Stimulated activated CD8-positive, alpha-beta memory T cell treated with anti-CD3 and anti-CD28 coated beads, Interleukin-7, amount 100 ng/mL, for 48 hours (primary cell): ENCODE measurements around the gene YTHDC2.

Source experiments
- DNase-seq, 2 donors: peaks; one replicate each; pipeline ENCODE4 v3.0.0-alpha.2; 2020; ENCODE audit warnings: low read depth in 1 of 2; ENCODE audit errors: extremely low read depth in 1 of 2

The YTHDC2 gene

DNA sequence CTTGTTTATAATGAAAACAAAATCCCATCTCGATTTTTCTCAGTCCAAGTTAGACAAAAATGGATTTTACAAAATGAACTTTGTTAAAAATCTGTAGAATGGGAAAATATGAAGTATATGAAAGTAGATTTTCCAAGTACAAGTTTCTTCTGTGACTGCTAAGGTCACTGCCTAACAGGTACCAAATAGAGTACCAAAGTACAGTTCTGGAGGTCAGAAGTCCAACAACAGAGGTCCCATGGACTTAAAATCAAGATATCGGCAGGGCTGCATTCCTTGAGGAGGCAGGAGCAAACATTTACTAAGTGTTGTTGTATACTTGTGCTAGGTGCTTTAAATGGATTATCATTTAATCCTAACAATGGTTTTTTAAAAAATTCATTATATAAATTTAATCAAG, 5.9 kb downstream of the YTHDC2 start:
- DNase-seq: no peak

DNA sequence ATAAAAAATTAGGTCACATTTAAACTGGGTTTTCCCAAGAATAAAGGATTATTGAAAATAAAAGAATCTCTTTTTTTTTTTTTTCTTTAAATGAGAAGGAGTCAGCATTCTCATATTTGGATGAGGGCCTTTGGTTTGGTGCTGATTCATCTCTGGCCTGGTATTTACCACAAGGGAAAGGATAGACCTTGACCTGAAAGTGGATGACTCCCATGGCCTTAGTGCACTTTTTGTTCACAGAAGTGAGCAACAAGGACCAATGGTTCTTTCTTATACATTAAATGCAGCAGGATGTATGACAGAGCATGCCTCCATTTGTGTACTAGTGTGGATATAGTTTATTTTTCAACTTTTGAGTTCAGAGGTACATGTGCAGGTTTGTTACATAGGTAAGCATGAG, 6.9 kb downstream of the YTHDC2 start:
- peak in 1 of 2 donors; percentile 35 for DNase-seq

DNA sequence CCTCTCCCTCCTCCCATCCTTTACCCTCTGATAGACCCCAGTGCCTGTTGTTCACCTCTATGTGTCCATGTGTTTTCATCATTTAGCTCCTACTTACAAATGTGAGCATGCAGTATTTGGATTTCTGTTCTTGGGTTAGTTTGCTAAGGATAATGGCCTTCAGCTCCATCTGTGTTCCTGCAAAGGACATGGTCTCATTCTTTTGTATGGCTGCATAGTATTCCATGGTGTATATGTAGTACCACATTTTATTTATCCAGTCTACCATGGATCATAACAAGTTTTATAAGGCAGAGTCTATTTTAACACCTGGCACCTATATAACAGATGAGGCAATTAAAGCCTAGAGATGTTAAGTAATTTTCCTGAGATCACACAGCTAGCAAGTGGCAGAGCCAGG, 7.4 kb downstream of the YTHDC2 start:
- no peak for DNase-seq

DNA sequence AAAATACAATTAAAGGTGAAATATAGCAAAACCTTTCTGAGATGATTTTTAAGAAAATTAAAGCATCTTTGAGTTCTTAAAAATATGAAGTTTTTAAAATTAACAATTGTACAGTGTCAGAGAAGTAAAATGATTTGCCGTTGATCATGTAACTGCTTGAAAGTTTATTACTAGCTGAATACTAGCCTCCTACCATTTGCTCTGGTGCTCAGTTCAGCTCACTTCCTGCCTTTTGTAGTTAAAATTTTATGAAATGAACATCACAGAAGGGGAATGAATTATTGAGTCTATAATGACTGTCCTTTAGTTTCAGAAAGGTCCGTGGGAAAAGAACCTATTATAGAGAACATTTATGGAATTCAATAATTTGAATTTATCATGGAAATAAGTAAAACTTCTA, 9.7 kb downstream of the YTHDC2 start:
- DNase-seq: no peak

DNA sequence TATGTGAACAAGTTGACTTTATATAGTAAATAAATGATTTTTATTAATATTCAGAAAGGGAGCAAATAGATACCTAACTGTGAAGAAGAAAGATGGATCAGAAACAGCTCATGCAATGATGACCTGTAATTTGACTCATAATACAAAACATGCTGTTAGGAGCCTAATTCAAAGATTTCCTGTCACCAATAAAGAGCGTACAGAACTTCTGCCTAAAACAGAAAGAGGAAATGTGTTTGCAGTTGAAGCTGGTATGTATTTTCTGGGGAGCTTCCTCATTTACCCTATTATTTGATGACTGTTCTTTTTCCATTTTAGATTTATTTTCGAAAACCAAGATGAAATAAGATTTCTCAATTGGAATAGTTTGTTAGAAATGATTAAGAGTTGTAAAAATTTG, 11.4 kb downstream of the YTHDC2 start:
- DNase-seq: no peak

DNA sequence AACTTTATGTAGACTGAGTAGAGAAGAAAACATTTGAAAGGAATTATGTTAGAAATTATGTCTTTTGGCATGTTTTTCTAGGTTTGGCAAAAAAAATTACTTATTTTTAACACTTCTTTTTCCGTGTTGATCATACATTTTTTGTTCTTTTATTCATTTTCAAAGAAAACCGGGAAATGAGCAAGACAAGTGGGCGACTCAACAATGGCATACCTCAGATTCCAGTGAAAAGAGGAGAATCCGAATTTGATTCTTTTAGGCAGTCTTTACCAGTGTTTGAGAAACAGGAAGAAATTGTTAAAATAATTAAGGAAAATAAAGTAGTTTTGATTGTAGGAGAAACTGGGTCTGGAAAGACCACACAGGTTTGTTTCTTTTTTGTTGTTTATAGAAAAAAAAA, 12.9 kb downstream of the YTHDC2 start:
- DNase-seq: no peak

DNA sequence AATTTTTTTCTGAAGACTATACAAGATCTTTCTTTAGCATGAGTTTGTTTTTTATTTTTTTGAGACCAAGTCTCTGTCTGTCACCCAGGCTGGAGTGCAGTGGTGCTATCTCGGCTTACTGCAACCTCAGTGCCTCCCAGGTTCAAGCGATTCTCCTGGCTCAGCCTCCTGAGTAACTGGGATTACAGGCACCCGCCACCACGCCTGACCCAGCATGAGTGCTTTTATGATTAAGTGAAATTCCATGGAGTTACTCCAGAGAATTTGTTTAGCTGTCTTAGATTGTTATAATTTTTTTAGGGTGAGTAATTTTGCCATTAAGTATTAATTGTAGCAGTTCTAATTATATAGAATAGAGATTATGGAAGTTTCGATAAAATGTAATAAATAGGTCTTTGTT, 14.3 kb downstream of the YTHDC2 start:
- no peak for DNase-seq

DNA sequence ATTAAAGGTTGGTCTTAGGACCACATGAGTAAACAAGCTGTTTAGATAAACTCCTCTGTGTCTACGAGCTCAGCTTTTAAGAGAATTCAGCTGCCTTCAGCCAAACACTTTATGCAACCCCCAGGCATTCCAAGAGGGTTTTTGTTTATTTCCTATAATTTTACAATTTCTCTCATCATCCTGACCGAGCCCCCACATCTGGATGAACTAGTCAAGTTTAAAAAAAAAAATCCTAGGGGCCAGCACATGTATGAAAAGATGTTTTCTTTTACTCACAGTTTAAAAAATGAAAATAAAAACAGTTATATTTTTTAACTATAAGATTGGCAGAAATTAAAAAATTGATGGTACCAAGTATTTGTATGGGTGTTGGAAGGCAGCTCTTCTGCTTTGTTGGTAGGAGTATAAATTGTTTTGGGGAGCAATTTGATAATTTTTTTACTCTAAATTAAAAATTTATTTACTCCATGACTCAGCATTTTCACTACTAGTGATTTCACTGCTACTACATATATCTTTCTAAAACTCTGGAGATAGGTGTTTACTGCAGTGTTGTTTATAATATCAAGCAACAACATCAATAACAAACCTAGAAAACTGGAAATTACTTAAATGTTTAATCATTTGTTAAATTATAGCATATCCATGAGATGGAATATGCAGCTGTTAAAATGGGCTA, 18.1 kb downstream of the YTHDC2 start:
- DNase-seq: no peak

DNA sequence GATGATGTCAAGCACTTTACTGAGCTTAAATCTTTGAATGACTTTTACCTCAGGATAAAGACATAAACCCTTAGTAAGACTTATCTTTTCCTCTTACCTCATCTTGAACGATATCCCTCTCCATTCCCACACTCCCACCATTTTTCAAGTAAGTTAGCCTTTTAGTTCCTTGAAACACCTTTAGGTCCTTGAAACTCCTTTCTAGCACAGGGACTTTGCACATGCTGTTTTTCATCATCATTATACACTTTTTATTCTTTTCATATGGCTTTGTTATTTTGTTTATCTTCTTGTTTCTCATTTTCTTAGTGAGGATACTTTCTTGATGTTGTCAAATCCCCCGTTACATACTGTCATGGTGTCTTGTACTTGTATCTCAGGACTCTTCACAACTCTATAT, 24.8 kb downstream of the YTHDC2 start:
- DNase-seq: no peak

DNA sequence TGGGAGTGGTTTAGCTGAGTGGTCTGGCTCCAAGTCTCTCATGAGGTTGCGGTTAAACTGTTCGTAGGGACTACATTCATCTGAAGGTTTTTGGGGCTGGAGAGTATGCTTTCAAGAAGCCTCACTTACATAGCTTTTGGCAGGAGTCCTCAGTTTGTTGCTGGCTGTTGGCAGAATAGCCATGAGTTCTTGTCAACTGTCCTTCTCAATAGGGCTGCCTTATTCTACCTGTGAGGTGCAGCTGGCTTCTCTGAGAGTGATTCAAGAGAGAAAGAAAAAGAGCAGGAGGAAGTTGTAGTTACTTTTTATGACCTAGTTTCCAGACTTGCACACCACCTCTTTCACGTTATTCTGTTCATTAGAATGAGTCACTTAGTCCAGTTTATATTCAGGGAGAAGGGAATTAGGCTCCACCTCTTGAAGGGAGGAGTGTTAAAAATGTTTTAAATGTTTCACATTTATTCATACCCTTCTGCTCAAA, 33.2 kb downstream of the YTHDC2 start:
- DNase-seq: no peak

DNA sequence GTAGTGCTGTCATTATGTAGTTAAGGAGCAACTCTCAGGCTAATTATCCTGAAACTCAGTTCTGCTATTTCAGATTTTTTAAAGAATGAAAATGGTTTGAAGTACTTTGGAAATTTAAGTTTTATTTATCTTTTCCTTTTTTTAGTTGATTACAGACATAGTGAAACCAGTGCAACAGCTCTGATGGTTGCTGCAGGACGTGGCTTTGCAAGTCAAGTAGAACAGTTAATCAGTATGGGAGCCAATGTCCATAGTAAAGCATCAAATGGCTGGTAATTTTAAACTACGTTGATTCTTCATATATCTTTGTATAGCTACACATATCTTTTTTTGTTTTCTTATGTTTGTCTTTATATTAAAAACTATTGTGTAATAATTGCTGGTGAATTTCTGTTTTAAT, 34.9 kb downstream of the YTHDC2 start:
- DNase-seq: no peak

DNA sequence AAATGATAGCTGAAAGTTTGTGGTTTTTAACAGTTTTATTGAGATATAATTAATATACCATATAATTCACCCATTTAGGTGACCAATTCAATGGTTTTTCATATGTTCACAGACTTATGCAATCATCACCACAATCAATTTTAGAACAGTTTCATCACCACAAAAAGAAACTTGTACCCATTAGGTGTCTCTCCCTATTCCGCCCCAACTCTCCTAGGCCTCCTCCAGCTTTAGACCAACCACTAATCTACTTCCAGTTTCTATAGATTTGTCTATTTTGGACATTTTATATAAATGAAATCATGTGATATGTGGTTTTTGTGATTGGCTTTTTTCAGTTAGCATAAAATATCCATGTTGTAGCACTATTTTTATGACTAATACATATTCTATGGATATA, 38.6 kb downstream of the YTHDC2 start:
- no peak for DNase-seq

DNA sequence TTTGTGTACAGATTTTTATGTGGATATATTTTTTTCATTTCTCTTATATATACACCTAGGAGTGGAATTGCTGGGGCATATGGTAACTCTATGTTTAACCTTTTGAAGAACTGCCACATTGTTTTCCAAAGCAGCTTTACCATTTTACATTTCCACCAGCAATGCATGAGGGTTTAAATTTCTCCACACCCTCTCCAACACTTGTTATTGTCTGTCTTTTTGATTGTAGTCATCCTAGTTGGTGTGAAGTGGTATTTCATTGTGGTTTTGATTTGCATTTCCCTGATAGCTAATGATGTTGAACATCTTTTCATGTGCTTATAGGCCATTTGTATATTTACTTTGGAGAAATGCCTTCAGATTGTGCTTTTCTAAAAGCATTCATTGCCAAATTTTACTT, 39.1 kb downstream of the YTHDC2 start:
- no peak for DNase-seq

DNA sequence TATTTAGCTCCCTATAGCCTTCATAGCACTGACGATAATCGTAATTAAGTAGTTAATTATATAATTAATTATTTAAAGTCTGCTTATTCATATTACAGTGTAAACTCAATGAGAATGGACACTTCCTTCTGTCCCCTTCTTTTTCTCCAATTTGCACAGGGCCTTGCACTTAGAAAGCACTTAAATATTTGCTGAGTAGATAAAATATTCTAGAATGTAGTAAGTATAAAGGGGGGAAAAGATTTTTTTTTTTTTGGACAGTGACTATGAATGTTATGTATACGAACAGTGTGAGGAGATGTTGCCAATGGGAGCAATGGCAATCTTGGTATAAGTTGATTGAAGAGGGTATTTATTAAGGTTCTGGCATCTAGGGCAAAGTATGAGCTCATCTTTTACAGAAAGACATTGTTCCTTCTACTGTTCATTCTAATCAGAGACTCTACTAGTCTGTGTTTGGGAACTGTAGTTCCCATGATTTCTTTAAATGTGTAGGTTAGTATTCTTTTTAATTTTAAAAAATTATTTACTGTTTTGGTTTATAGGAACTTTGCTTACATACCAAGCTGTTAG, 49.4 kb downstream of the YTHDC2 start:
- no peak for DNase-seq

DNA sequence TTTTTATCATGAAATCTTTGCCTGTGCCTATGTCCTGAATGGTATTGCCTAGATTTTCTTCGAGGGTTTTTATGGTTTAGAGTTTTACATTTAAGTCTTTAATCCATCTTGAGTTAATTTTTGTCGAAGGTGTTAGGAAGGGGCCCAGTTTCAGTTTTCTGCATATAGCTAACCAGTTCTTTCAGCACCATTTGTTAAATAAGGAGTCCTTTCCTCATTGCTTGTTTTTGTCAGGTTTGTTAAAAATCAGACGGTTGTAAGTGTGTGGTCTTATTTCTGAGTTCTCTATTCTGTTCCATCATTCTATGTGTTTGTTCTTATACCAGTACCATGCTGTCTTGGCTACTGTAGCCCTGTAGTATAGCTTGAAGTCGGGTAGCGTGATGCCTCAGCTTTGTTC, 55.9 kb downstream of the YTHDC2 start:
- DNase-seq: no peak

DNA sequence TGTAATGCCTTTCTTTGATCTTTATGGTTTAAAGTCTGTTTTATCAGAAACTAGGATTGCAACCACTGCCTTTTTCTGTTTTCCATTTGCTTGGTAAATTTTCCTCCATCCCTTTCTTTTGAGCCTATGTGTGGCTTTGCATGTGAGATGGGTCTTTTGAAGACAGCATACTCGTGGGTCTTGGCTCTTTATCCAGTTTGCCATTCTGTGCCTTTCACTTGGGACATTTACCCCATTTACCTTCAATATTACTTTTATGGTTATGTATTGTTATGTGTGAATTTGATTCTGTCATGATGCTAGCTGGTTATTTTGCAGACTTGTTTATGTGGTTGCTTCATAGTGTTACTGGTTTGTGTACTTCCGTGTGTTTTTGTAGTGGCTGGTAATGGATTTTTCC, 59.2 kb downstream of the YTHDC2 start:
- no peak for DNase-seq

DNA sequence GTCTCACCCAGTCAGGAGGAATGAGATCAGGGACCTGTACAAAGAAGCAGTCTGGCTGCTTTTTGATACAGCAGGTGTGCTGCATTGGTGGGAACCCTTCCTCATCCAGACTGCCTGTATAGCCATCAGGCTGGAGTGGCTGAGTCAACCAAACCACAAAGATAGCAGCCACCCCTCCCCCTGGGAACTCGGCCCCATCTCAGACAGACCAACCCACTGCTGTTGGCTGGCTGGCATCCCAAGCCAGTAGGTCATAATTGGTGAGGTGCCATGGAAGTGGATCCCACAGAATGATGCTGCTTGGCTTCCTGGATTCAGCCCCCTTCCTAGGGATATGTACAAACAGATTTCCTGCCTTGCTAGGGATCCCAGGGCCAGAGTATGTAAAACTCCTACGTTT, 60.9 kb downstream of the YTHDC2 start:
- DNase-seq: no peak

DNA sequence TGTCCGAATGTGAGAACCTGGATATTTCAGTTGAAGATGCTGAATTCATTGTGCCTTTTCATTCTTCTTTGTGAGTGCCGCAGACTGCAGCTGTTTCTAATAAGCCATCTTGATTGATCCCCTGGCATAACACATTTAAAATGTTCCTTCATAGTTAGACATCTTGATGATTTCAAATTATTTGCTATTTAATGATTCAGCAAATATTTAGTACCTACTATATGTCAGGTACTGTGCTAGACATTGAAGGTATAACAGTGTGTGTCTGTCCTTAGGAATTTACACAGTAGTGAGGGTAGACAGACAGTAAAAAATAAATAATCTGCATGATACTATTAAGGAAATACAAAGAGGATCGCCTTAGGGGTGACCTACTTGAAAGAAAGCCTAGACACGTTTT, 61.6 kb downstream of the YTHDC2 start:
- no peak for DNase-seq

DNA sequence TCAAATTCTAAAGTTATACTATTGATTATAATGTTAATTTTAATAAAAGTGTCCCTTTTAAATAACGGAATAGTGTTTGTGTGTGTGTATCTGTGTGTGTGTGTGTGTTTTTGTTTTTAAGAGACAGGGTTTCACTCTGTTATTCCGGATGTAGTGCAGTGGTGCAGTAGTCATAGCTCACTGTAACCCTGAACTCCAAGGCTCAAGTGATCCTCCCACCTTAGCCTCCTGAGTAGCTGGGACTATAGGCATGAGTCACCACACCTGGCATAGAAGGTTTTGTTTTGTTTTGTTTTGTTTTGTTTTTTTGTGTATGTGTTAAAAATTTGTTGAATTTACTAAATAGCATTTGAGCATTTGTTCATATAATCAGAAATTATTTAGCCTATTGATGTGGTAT, 64.6 kb downstream of the YTHDC2 start:
- DNase-seq: no peak

DNA sequence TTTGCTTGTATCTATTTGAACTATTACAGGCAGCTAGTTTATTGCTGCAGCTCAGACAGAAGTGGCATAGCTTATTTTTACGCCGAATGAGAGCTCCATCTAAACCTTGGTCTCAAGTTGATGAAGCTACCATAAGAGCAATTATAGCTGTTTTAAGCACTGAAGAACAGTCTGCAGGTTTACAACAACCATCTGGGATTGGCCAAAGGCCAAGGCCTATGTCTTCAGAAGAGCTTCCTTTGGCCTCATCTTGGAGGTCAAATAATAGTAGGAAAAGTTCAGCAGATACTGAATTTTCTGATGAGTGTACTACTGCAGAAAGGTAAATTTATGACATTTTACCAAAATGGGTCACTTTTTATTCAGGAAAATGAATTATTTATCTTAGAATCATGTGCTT, 67.9 kb downstream of the YTHDC2 start:
- no peak for DNase-seq

DNA sequence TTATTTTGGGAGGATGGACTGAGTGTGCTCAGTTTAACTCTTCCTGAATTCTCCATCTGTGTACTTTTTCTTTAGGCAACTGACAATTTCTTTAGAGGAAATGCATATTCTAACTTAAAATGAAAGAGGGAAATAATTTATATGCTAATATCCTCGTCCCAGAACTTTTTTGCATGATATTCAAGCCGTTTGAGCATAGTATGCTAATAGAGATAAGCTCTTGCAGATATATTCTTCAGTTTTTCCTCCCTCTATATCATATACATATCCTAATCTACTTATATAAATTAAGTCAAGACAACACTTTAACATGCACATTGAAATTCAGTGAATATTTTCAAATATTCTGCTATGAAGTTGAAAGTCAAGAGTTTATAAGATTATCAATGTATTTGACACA, 84.7 kb downstream of the YTHDC2 start:
- no peak for DNase-seq

DNA sequence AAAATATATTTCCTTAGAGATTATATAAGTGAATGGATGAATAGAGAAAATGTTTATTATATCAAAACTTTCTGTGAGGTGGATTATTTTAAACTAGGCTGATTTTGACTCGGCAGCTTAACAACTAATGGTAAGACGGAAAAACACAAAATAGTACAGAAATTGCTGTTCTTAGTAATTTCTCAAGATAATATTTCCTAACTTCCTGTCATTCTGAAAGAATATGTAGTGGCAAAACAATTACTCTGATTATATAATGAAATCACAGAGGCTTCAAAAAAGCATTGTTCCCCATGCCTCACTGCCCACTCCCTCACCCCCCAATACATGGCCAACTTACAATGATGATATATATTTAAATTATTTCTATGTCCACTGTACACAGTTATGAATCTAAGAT, 85.4 kb downstream of the YTHDC2 start:
- DNase-seq: no peak
